NOMO-1 (cell line): ENCODE measurements around the gene MRPL23.

Experiments
- DNase-seq, 2 experiments: peaks; one replicate each; lab custom pipeline; 2025; ENCODE audit not compliant: unreplicated experiment in 2 of 2; lab: John Stamatoyannopoulos, UW

The MRPL23 gene

GRCh38 chr11:1952806-1953482 lies 5.8 kb downstream of the MRPL23 start:
- DNase-seq: no peak

GRCh38 chr11:1953489-1954266 lies 6.5 kb downstream of the MRPL23 start:
- no peak for DNase-seq

GRCh38 chr11:1958367-1958766 lies 11.2 kb downstream of the MRPL23 start:
- no peak for DNase-seq

- no peak for DNase-seq
Observed at GRCh38 chr11:1959786-1960185, 12.7 kb downstream of the MRPL23 start.

- no peak for DNase-seq
Observed at GRCh38 chr11:1963864-1964263, 16.7 kb downstream of the MRPL23 start.

- DNase-seq: no peak
Observed at GRCh38 chr11:1964348-1964747, 17.2 kb downstream of the MRPL23 start.

- no peak for DNase-seq
Observed at GRCh38 chr11:1964955-1965354, 17.8 kb downstream of the MRPL23 start.

- DNase-seq: no peak
Observed at GRCh38 chr11:1966531-1966930, 19.4 kb downstream of the MRPL23 start.

GRCh38 chr11:1967641-1968225 lies 20.6 kb downstream of the MRPL23 start:
- no peak for DNase-seq

- no peak for DNase-seq
Observed at GRCh38 chr11:1968454-1969002, 21.4 kb downstream of the MRPL23 start.

- DNase-seq: no peak
Observed at GRCh38 chr11:1969035-1969434, 21.9 kb downstream of the MRPL23 start.

- DNase-seq: no peak
Observed at GRCh38 chr11:1969776-1970175, 22.6 kb downstream of the MRPL23 start.

- no peak for DNase-seq
Observed at GRCh38 chr11:1970956-1971355, 23.8 kb downstream of the MRPL23 start.

GRCh38 chr11:1975185-1975584 lies 28.1 kb downstream of the MRPL23 start:
- DNase-seq: no peak

GRCh38 chr11:1978720-1979473 lies 31.8 kb downstream of the MRPL23 start:
- no peak for DNase-seq

GRCh38 chr11:1979607-1980006 lies 32.5 kb downstream of the MRPL23 start:
- DNase-seq: no peak

- DNase-seq: no peak
Observed at GRCh38 chr11:1982873-1983600, 35.9 kb downstream of the MRPL23 start.

- no peak for DNase-seq
Observed at GRCh38 chr11:1983601-1983961, 36.4 kb downstream of the MRPL23 start.

GRCh38 chr11:1987024-1987423 lies 39.9 kb downstream of the MRPL23 start:
- no peak for DNase-seq

GRCh38 chr11:1988174-1988573 lies 41.0 kb downstream of the MRPL23 start:
- no peak for DNase-seq
